ENCODE measurements around the gene TBC1D9.

The TBC1D9 gene

GRCh38 chr4:140777386-140777785, 21.2 kb upstream of the TBC1D9 start:
- H4K20me1 ChIP-seq (ENCODE audit: insufficient read depth, low read length) = no peaks in the 10 kb centered on the region
- peak overlapping the region; percentile 43 for H3K4me2 ChIP-seq (ENCODE audit: low read length)
- H3K9me3 ChIP-seq (ENCODE audit: insufficient read depth, low read length) = no peaks in the 10 kb centered on the region

GRCh38 chr4:140776556-140776955, 20.4 kb upstream of the TBC1D9 start:
- no peak overlapping the region for H3K4me3 ChIP-seq (ENCODE audit: low read length)
- peaks cover 15% of the 10 kb centered on the region for H3K27me3 ChIP-seq (ENCODE audit: low read depth, low read length)
- H3K9ac ChIP-seq (ENCODE audit: low read length) = no peak overlapping the region
- H4K20me1 ChIP-seq (ENCODE audit: insufficient read depth, low read length) = no peaks in the 10 kb centered on the region
- 0 out of 2 replicates have a peak, but pooled peaks cover 1% of the 10 kb centered on the region for H3K9me3 ChIP-seq (ENCODE audit: insufficient read depth, low read length)
- H2AFZ ChIP-seq (ENCODE audit: low read depth, low read length) = no peak overlapping the region
- H3K27ac ChIP-seq (ENCODE audit: low read length) = no peak overlapping the region
- no peaks in the 10 kb centered on the region for H3K79me2 ChIP-seq (ENCODE audit: low read length)
- no peak overlapping the region for H3K4me2 ChIP-seq (ENCODE audit: low read length)
- H3K36me3 ChIP-seq (replicated peaks; ENCODE audit: low read depth, low read length) = no peaks in the 10 kb centered on the region
- peaks cover 14% of the 10 kb centered on the region for H3K4me1 ChIP-seq (ENCODE audit: low read length)
- TF ChIP-seq CTCF (IDR thresholded peaks at IDR 0.05; ENCODE audit: low read depth, low read length) = no peak

More at GRCh38 chr4:140777386-140777785, 21.2 kb upstream of the TBC1D9 start:
- TF ChIP-seq EZH2phosphoT487 (IDR thresholded peaks at IDR 0.05; ENCODE audit: low read depth) = no peak
- no peak for TF ChIP-seq CTCF (IDR thresholded peaks at IDR 0.05; ENCODE audit: low read depth, low read length)
- H3K27ac ChIP-seq (ENCODE audit: low read length) = peak overlapping the region; percentile 12; the same call in 1 of the 2 replicates
- H3K36me3 ChIP-seq (replicated peaks; ENCODE audit: low read depth, low read length) = no peaks in the 10 kb centered on the region
- H3K79me2 ChIP-seq (ENCODE audit: low read length) = no peaks in the 10 kb centered on the region
- H2AFZ ChIP-seq (ENCODE audit: low read depth, low read length) = no peak overlapping the region; the same call in 1 of the 2 replicates
- H3K9ac ChIP-seq (ENCODE audit: low read length) = no peak overlapping the region
- H3K27me3 ChIP-seq (ENCODE audit: low read depth, low read length) = peaks cover 15% of the 10 kb centered on the region; the same call in 1 of the 2 replicates
- peaks cover 17% of the 10 kb centered on the region for H3K4me1 ChIP-seq (ENCODE audit: low read length)
- H3K4me3 ChIP-seq (ENCODE audit: low read length) = 0 out of 2 replicates have a peak overlapping the region, but pooled peaks have one; percentile 3

- no peaks in the 10 kb centered on the region for H3K36me3 ChIP-seq (replicated peaks; ENCODE audit: low read depth, low read length)
- no peaks in the 10 kb centered on the region for H3K79me2 ChIP-seq (ENCODE audit: low read length)
- no peak overlapping the region for H3K27ac ChIP-seq (ENCODE audit: low read length)
- H3K9me3 ChIP-seq (ENCODE audit: insufficient read depth, low read length) = 0 out of 2 replicates have a peak, but pooled peaks cover 5% of the 10 kb centered on the region
- peaks cover 15% of the 10 kb centered on the region for H3K27me3 ChIP-seq (ENCODE audit: low read depth, low read length)
- H3K4me2 ChIP-seq (ENCODE audit: low read length) = no peak overlapping the region
- no peak for TF ChIP-seq EZH2phosphoT487 (IDR thresholded peaks at IDR 0.05; ENCODE audit: low read depth)
- TF ChIP-seq CTCF (IDR thresholded peaks at IDR 0.05; ENCODE audit: low read depth, low read length) = no peak
- peaks cover 14% of the 10 kb centered on the region for H3K4me1 ChIP-seq (ENCODE audit: low read length)
- H2AFZ ChIP-seq (ENCODE audit: low read depth, low read length) = no peak overlapping the region
- no peak overlapping the region for H3K4me3 ChIP-seq (ENCODE audit: low read length)
- H4K20me1 ChIP-seq (ENCODE audit: insufficient read depth, low read length) = no peaks in the 10 kb centered on the region
- no peak overlapping the region for H3K9ac ChIP-seq (ENCODE audit: low read length)
These were observed 18.8 kb upstream of the TBC1D9 start for GRCh38 chr4:140774956-140775355.

- 0 out of 2 replicates have a peak, but pooled peaks cover 5% of the 10 kb centered on the region for H3K9me3 ChIP-seq (ENCODE audit: insufficient read depth, low read length)
These were observed 18.3 kb upstream of the TBC1D9 start for GRCh38 chr4:140774510-140774909.

More at GRCh38 chr4:140774510-140774909, 18.3 kb upstream of the TBC1D9 start:
- no peaks in the 10 kb centered on the region for H4K20me1 ChIP-seq (ENCODE audit: insufficient read depth, low read length)
- no peaks in the 10 kb centered on the region for H3K79me2 ChIP-seq (ENCODE audit: low read length)
- peaks cover 14% of the 10 kb centered on the region for H3K4me1 ChIP-seq (ENCODE audit: low read length)
- no peak overlapping the region for H3K4me3 ChIP-seq (ENCODE audit: low read length)
- H3K9ac ChIP-seq (ENCODE audit: low read length) = no peak overlapping the region
- peaks cover 15% of the 10 kb centered on the region for H3K27me3 ChIP-seq (ENCODE audit: low read depth, low read length)
- TF ChIP-seq EZH2phosphoT487 (IDR thresholded peaks at IDR 0.05; ENCODE audit: low read depth) (no peak), CTCF (IDR thresholded peaks at IDR 0.05; ENCODE audit: low read depth, low read length) (no peak)
- H3K36me3 ChIP-seq (replicated peaks; ENCODE audit: low read depth, low read length) = no peaks in the 10 kb centered on the region
- no peak overlapping the region for H3K27ac ChIP-seq (ENCODE audit: low read length)
- H2AFZ ChIP-seq (ENCODE audit: low read depth, low read length) = no peak overlapping the region
- H3K4me2 ChIP-seq (ENCODE audit: low read length) = no peak overlapping the region

Data from OCI-LY3 (cell line).